IPS DF 4.7 (cell line): ENCODE data around the gene KRT1.
"Not testable (repeated sequence)": the region's sequence is repeated elsewhere in the genome, so short reads cannot be mapped to it uniquely, and the experiment has no call there.

ENCODE experiments used
- DNase-seq: peaks from one replicate; pipeline ENCODE4 v3.0.0-alpha.2; 2013; ENCODE audit warnings: low spot score; ENCODE audit errors: extremely low read depth

Gene KRT1

GRCh38 chr12:52680363-52680762, at the start of gene KRT1:
KRT1 (minus strand) TSS chr12:52680407; CDS start chr12:52680348, 59 bp downstream.
- DNase-seq: no peak

- DNase-seq: no peak
These were observed 48.9 kb upstream of the KRT1 start for GRCh38 chr12:52729147-52729546.

GRCh38 chr12:52728374-52728773, 48.2 kb upstream of the KRT1 start:
- DNase-seq: no peak

GRCh38 chr12:52727037-52727436, 46.8 kb upstream of the KRT1 start:
- DNase-seq: no peak

- DNase-seq: no peak
These were observed 46.2 kb upstream of the KRT1 start for GRCh38 chr12:52726451-52726850.

- no peak for DNase-seq
These were observed 44.2 kb upstream of the KRT1 start for GRCh38 chr12:52724384-52724783.

- DNase-seq: no peak
These were observed 42.5 kb upstream of the KRT1 start for GRCh38 chr12:52722680-52723079.

- no peak for DNase-seq
These were observed 41.7 kb upstream of the KRT1 start for GRCh38 chr12:52721838-52722470.

- DNase-seq: no peak
These were observed 40.2 kb upstream of the KRT1 start for GRCh38 chr12:52720365-52720886.

- no peak for DNase-seq
These were observed 35.9 kb upstream of the KRT1 start for GRCh38 chr12:52716061-52716460.

- DNase-seq: no peak
These were observed 35.2 kb upstream of the KRT1 start for GRCh38 chr12:52715416-52715815.

- no peak for DNase-seq
These were observed 34.7 kb upstream of the KRT1 start for GRCh38 chr12:52714887-52715281.

- no peak for DNase-seq
These were observed 34.0 kb upstream of the KRT1 start for GRCh38 chr12:52713960-52714886.

GRCh38 chr12:52712122-52712521, 31.9 kb upstream of the KRT1 start:
- DNase-seq: not testable (repeated sequence)

GRCh38 chr12:52710730-52711129, 30.5 kb upstream of the KRT1 start:
- no peak for DNase-seq

- DNase-seq: no peak
These were observed 27.8 kb upstream of the KRT1 start for GRCh38 chr12:52708010-52708409.

- DNase-seq: no peak
These were observed 24.3 kb upstream of the KRT1 start for GRCh38 chr12:52704464-52704863.

- no peak for DNase-seq
These were observed 23.7 kb upstream of the KRT1 start for GRCh38 chr12:52703878-52704277.

- DNase-seq: no peak
These were observed 23.2 kb upstream of the KRT1 start, which contains the start of gene KRT77 for GRCh38 chr12:52703424-52703823. KRT77 (minus strand) TSS chr12:52703524; CDS start chr12:52703434, 90 bp downstream.

- no peak for DNase-seq
These were observed 22.1 kb upstream of the KRT1 start for GRCh38 chr12:52702338-52702737.

GRCh38 chr12:52701281-52701680, 21.1 kb upstream of the KRT1 start:
- DNase-seq: no peak

- no peak for DNase-seq
These were observed 19.8 kb upstream of the KRT1 start for GRCh38 chr12:52699960-52700359.
